Nephron progenitor cell (in vitro differentiated cells): ENCODE results near the gene USP6NL.
A peak's percentile ranks its signal among the peaks of the same experiment; 100 is the strongest.

Source experiments
- DNase-seq: peaks from one replicate; pipeline ENCODE4 v3.0.0; 2021
- H3K27ac Mint-ChIP-seq: 2 replicates; pipeline ENCODE4 v1.8.0; 2021; ENCODE audit warnings: mild to moderate bottlenecking, moderate library complexity, mixed read lengths
- H3K27me3 Mint-ChIP-seq: 2 replicates; pipeline ENCODE4 v1.8.0; 2021; ENCODE audit warnings: mild to moderate bottlenecking, low read depth, mixed read lengths; ENCODE audit not compliant: poor library complexity
- H3K36me3 Mint-ChIP-seq: 2 replicates; pipeline ENCODE4 v1.8.0; 2021; ENCODE audit warnings: low read depth, mixed read lengths
- H3K4me1 Mint-ChIP-seq: 2 replicates; pipeline ENCODE4 v1.8.0; 2021; ENCODE audit warnings: mixed read lengths
- H3K4me3 Mint-ChIP-seq: 2 replicates; pipeline ENCODE4 v1.8.0; 2021; ENCODE audit warnings: mild to moderate bottlenecking, moderate library complexity, mixed read lengths
- H3K9me3 Mint-ChIP-seq: 2 replicates; pipeline ENCODE4 v1.8.0; 2021; ENCODE audit warnings: mild to moderate bottlenecking, moderate library complexity, mixed read lengths
- CTCF ChIP-seq: fragments of 200-600 bp; sonication (generic); IDR thresholded peaks from 2 replicates; pipeline ENCODE4 v1.5.0; 2021; ENCODE audit warnings: antibody characterized with exemption

Gene USP6NL

GRCh38 chr10:11586170-11586569 is 25.3 kb downstream of the USP6NL start:
- peaks cover 35% of the 10 kb centered on the region for H3K9me3 Mint-ChIP-seq
- no peak for TF ChIP-seq CTCF
- H3K27ac Mint-ChIP-seq = no peak overlapping the region
- DNase-seq = no peak
- H3K4me1 Mint-ChIP-seq = peaks cover 33% of the 10 kb centered on the region
- H3K27me3 Mint-ChIP-seq = peaks cover 2% of the 10 kb centered on the region
- peaks cover 55% of the 10 kb centered on the region for H3K36me3 Mint-ChIP-seq
- no peak overlapping the region for H3K4me3 Mint-ChIP-seq

- DNase-seq = no peak
- Mint-ChIP-seq H3K27me3 (peaks cover 2% of the 10 kb centered on the region), H3K27ac (no peak overlapping the region), H3K9me3 (peaks cover 33% of the 10 kb centered on the region), H3K36me3 (peaks cover 75% of the 10 kb centered on the region), H3K4me3 (no peak overlapping the region), H3K4me1 (no peaks in the 10 kb centered on the region)
- no peak for TF ChIP-seq CTCF
Measured at GRCh38 chr10:11581213-11581612, 30.2 kb downstream of the USP6NL start.

GRCh38 chr10:11579885-11580284 is 31.6 kb downstream of the USP6NL start:
- no peak for DNase-seq
- no peak overlapping the region for H3K27ac Mint-ChIP-seq
- peaks cover 63% of the 10 kb centered on the region for H3K36me3 Mint-ChIP-seq
- H3K9me3 Mint-ChIP-seq = peaks cover 21% of the 10 kb centered on the region
- no peak overlapping the region for H3K4me3 Mint-ChIP-seq
- no peak for TF ChIP-seq CTCF
- H3K27me3 Mint-ChIP-seq = peaks cover 2% of the 10 kb centered on the region
- H3K4me1 Mint-ChIP-seq = peaks cover 8% of the 10 kb centered on the region

GRCh38 chr10:11578802-11579255 is 32.6 kb downstream of the USP6NL start:
- H3K9me3 Mint-ChIP-seq = peaks cover 10% of the 10 kb centered on the region
- H3K27ac Mint-ChIP-seq = no peak overlapping the region
- H3K4me1 Mint-ChIP-seq = peaks cover 19% of the 10 kb centered on the region
- TF ChIP-seq CTCF = no peak
- H3K4me3 Mint-ChIP-seq = no peak overlapping the region
- peaks cover 2% of the 10 kb centered on the region for H3K27me3 Mint-ChIP-seq
- DNase-seq = no peak
- peaks cover 53% of the 10 kb centered on the region for H3K36me3 Mint-ChIP-seq

- H3K27ac Mint-ChIP-seq = no peak overlapping the region
- H3K4me1 Mint-ChIP-seq = peaks cover 27% of the 10 kb centered on the region
- peaks cover 4% of the 10 kb centered on the region for H3K9me3 Mint-ChIP-seq
- peaks cover 33% of the 10 kb centered on the region for H3K36me3 Mint-ChIP-seq
- H3K4me3 Mint-ChIP-seq = no peak overlapping the region
- H3K27me3 Mint-ChIP-seq = no peaks in the 10 kb centered on the region
- no peak for DNase-seq
- no peak for TF ChIP-seq CTCF
Measured at GRCh38 chr10:11576092-11576809, 35.2 kb downstream of the USP6NL start.

GRCh38 chr10:11573497-11573896 is 38.0 kb downstream of the USP6NL start:
- peak overlapping the region; percentile 58 for H3K27ac Mint-ChIP-seq
- DNase-seq = no peak
- peaks cover 27% of the 10 kb centered on the region for H3K4me1 Mint-ChIP-seq
- no peak overlapping the region for H3K4me3 Mint-ChIP-seq
- H3K27me3 Mint-ChIP-seq = no peaks in the 10 kb centered on the region
- TF ChIP-seq CTCF = no peak
- peaks cover 38% of the 10 kb centered on the region for H3K36me3 Mint-ChIP-seq
- peaks cover 8% of the 10 kb centered on the region for H3K9me3 Mint-ChIP-seq
